Measurements from ENCODE around the gene C14orf132. TPM values are rescaled to one million over a fixed set of nuclear protein-coding genes. Genes with fewer than 3 reads are reported as not detected.
A peak's percentile ranks its signal among the peaks of the same experiment; 100 is the strongest.
"Not testable (repeated sequence)": the region's sequence is repeated elsewhere in the genome, so short reads cannot be mapped to it uniquely, and the experiment has no call there.

C14orf132 gene
- total RNA-seq, 1 experiment from 2014 or later: 22.6 TPM

- no peak for DNase-seq (ENCODE audit: low read depth)
Observed at GRCh38 chr14:96059519-96060135, 20.5 kb downstream of the C14orf132 start.

DNA sequence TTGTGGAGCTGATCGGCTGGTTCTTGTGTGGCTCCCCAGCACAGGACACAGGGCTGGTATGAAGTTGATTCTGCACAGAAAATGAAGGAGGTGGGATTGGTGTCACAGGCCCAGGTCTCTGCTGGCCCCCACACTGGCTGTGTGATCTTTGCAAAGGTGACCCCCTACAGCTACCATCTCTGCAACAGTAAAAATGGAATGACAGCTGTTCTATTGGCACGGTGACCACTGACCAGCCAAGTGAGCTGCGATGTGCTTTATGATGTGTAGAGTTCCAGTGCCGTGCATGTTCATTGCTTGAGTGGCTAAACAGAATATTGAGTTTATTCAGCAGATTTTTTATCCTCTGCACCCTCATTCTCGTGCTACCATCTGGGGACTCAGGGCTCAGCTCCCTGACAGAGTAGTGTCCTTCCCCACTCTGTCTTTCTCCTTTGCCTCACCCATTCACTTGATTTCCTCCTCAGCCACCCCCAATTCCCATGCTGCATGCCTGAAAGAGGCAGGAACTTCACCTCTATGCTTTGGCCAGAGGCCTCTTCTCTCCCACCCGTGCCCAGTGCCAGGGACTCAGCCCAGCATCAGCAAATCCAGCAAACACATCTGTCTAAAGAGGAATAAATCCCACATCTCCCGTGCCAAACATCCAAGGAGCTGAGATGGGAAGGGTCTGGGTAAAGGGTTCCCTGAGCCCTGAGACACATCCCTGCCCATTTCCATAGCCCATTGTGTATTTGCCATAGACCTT lies 21.2 kb downstream of the C14orf132 start:
- DNase-seq (ENCODE audit: low read depth): no peak

- DNase-seq (ENCODE audit: low read depth): no peak
Observed at GRCh38 chr14:96062010-96062409, 22.8 kb downstream of the C14orf132 start.

DNA sequence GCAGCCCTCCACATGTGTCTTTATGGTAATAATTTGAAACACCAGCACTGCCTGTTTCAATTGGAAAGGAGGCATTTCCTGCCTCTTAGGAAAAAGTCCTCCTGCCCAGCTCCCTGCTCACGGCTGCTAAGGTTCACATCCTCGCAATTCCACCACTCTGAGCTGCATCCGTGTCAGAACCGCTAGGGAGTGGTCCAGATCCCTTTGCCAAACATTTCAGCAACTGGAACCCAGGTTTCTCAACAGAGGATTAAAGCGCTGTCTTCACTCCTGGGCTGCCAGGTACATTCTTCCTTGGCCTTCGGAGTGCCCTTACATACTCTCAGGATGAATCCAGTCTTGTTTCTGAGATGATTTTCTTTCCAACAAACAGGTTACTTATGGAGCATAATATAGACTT lies 23.3 kb downstream of the C14orf132 start:
- DNase-seq (ENCODE audit: low read depth): no peak

DNA sequence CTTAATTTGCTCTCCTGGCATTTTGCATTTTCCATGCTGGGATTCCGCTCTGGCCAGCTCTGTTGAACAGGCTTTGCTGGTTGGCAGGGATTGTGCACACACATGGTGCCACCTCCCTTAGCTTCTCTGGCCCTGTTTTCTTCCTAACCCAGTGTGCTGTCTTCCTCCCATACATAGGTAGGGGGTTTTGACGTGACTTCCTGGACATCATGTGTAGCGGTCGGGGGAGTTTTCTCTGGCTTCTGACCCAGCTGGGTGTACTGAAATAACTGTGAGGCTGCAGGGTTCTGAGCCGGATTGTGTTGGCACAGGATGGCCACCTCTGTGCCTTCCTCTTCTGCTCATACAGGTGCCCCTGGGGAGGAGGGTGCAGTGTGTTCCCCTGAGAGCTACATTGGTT lies 25.7 kb downstream of the C14orf132 start:
- no peak for DNase-seq (ENCODE audit: low read depth)

DNA sequence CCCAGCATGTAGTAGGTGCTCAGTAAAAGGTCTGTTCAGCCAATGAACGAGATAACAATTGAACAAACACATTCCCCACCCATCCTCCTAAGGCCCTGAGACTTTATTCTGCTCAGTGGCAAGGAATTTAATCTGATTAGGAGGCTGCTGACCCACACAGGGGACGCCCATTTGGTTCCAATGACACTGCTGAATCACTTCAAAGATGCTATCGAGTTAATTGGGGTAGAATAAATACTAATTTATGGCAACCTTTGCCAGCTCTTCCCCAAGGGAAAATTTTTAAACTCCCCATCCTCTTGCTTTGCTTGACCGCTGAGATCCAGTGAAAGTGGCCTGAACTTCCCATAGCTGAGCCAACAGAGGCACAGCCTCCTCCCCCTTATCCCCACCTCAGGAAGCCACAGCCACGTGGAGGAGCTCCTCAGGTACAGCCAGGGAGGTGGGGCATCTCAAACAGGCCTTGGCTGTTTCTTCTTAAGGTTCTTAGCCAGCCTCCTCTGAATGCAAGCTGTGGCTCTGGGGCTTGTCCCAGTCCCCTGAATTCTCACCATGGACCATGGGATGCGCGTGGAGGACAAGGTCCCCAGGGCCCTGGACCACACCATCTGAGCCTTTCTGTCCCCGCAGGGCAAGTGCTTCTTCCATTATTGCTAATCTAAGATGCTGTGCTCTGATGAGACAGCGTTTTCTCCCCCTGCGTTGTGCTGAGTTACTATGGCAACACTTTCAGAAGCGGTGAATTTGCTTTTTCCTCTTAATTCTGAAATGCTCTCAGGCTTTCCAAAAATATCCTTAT lies 26.7 kb downstream of the C14orf132 start:
- DNase-seq (ENCODE audit: low read depth): no peak

DNA sequence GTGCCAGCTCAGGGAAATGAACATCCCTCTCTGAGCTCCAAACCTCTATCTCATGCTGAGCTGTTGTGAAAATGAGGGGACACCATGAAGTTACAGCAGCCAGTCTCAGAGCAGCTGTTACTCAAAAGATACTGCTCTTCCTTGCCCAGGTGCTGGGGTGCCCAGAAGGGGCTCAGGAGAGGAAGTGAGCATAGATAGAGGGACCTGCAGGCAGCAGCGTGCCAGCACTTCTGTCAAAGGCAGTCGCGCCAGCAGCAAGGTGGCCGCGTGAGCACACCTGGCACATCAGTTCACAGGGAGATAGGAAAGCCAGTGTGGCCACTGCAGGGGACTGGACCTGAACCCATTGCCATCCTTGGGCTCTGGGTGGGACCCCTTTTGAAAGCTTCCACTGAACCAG lies 27.8 kb downstream of the C14orf132 start:
- no peak for DNase-seq (ENCODE audit: low read depth)

- no peak for DNase-seq (ENCODE audit: low read depth)
Observed at GRCh38 chr14:96067985-96068930, 29.1 kb downstream of the C14orf132 start.

DNA sequence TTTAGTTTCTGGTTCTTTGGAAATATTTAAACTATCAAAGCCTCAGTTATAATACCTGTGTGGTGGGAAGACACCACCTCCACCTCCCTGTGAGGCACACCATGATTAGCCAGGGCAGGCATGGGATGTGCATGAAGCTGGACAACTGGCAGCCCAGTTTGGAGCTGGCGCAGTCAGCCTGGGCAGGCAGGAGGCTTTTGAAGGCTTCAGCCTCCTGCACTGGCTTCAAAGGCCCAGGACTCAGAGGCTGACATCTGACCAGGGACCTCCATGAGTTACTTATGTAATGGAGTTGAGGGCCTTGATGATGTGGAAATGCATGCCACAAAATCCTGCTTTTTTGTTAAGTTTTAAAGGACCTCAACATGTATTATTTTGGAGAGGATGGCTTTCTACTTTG lies 30.3 kb downstream of the C14orf132 start:
- no peak for DNase-seq (ENCODE audit: low read depth)

DNA sequence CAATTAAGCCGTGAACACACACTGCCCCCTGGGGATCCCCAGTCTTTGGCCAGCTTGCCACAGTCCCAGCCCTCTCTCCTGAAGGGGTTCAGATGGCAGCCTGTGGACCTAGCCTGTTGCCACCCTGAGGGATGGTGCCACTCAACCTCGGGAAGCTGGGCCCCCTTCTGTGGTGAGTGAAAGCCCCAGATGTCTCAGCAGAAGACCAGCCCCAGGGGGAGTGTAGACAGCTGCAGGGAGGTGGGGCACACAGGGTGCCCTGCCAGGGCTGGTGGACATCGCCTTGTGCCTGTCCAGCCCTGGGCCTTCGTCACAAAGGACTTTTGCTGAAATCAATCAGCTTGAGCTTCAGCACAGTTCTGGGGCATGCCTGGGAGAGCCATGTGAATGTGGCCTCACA lies 32.4 kb downstream of the C14orf132 start:
- DNase-seq (ENCODE audit: low read depth): no peak

DNA sequence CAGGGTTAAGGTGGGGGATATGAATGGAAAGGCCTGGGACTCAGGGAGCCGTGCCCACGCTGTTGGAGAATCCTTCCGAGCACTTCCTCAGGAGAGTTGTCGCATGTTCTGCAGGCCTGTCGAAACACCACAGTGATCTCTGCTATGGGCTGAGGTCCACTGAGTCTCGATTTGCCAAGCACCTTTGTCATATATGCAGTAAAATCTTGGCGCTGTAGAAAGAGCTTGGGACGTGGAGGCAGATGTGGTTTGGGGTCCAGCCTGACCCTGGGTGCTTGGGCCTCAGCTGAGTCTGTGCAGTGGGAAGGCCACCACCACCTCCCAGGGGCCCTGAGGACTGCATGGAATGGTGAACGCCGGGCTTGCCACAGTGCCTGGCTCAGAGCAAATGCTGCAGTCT lies 32.9 kb downstream of the C14orf132 start:
- DNase-seq (ENCODE audit: low read depth): no peak

- no peak for DNase-seq (ENCODE audit: low read depth)
Observed at GRCh38 chr14:96072746-96073145, 33.6 kb downstream of the C14orf132 start.

DNA sequence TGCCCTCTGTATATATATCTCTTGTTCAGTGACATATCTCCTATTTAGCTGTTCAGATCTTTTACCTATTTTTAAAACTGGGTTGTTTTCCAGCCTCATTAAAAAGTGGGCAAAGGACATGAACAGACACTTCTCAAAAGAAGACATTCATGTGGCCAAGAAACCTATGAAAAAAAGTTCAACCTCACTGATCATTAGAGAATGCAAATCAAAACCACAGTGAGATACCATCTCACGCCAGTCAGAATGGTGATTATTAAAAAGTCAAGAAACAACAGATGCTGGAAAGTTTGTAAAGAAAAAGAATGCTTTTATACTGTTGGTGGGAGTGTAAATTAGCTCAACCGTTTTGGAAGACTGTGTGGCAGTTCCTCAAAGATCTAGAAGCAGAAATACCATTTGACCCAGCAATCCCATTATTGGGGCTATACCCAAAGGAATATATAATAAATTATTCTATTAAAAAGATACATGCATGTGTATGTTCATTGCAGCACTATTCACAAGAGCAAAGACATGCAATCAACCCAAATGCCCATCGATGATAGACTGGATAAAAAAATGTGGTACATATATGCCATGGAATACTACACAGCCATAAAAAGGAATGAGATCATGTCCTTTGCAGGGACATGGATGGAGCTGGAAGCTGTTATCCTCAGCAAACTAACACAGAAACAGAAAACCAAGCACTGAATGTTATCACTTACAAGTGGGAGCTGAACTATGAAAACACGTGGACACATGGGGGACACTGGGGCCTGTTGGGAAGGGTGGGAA lies 34.3 kb downstream of the C14orf132 start:
- DNase-seq (ENCODE audit: low read depth): not testable (repeated sequence)

- DNase-seq (ENCODE audit: low read depth): peak; percentile 48
Observed at GRCh38 chr14:96077983-96078624, 38.9 kb downstream of the C14orf132 start.

- DNase-seq (ENCODE audit: low read depth): no peak
Observed at GRCh38 chr14:96078625-96079016, 39.5 kb downstream of the C14orf132 start.

DNA sequence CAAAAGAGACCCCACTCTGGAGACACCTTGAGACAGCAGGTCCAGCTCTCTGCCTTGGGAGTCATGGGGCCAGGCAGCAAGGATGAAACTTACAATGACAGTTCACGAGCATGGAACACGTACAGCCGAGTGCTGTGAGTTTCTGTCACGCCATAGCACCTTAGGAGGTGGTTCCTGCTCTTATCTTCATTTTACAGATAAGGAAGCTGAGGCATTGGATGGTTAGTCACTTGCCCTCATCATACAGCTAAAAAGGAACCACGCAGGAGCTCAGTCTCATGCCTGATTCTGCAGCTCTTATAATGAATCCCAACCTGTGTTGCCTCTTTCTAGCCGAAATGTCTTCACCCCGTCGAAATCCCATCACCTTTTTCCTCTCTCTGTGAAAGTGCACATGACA lies 39.9 kb downstream of the C14orf132 start:
- DNase-seq (ENCODE audit: low read depth): no peak

- DNase-seq (ENCODE audit: low read depth): no peak
Observed at GRCh38 chr14:96080571-96080970, 41.4 kb downstream of the C14orf132 start.

DNA sequence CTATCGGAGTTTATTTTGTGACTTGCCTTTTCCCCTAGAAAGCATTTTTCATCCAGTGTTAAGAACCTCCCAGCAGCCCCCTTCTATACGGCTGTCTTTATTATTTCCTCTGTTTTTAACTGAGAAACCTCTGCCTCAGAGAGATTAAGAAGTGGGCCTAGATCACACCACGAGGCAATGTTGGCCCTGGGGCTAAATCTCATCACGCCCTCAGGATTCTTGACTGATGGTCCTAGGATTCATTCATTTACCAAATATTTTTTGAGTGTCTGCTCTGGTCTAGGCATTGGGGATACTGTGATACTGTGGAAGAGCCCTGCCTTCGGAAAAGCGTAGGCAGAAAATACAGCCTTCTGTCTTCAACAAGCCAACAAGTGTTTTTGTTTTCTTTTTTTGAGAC lies 42.1 kb downstream of the C14orf132 start:
- DNase-seq (ENCODE audit: low read depth): no peak

DNA sequence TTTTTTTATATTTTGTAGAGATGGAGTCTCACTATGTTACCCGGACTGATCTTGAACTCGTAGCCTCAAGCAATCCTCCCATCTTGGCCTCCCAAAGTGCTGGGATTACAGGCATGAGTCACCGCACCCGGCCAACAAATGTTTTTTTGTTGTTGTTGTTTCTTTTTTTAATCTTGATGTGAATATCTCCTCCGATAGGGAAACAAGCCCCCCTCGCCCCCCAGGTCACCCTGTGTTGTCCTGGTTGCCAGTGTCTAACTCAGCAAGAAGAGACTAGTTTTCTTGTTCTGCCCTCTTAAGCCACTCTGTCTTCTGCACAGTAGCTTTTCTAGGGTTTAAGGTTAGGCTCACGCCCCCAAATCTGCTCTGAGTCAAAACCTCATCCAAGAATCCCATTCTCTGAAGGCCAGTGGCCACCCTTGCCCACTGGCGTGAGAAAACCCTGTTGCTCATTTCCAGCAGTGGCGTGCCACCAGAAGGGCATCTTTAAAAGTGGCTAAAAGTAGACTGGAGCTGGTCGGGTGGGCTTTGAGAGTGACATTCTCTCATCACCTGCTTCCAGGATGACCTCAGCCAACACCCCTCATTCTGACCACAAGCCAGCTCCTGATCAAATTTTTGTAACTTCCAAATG lies 42.7 kb downstream of the C14orf132 start:
- peak; percentile 69 for DNase-seq (ENCODE audit: low read depth)
